ENCODE measurements around the gene TENT4A.
A peak's percentile ranks its signal among the peaks of the same experiment; 100 is the strongest.

TENT4A gene

DNA sequence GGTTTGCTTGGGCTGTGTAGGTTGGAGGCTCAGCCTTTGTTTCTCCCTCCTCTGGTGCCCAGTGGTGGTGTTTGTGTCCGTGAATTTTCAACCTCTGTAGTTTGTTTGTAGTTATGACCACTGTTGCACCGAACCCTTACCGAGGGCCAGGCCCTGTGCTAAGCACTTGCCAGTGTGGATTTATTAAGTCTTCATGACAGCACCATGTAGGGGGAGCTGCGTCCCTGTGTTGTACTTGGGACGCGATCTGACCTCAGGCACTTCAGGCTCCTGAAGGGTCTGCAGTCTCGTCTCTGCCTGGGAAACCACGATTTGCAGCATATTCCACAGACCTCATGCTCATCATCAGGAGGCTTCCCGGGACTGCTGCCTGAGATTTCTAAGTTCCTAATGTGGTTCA lies 12.8 kb downstream of the TENT4A start:
- H3K4me1 Mint-ChIP-seq (ENCODE audit: low read depth), result peaks cover 63% of the 10 kb centered on the region
- no peaks in the 10 kb centered on the region for H3K9me3 Mint-ChIP-seq
- peaks cover 29% of the 10 kb centered on the region for H3K36me3 Mint-ChIP-seq (ENCODE audit: low read depth)
- DNase-seq (ENCODE audit: low spot score), result no peak
- no peak overlapping the region for H3K4me3 Mint-ChIP-seq
- H3K27me3 Mint-ChIP-seq (ENCODE audit: low read depth), result no peaks in the 10 kb centered on the region
- H3K27ac Mint-ChIP-seq, result no peak overlapping the region

DNA sequence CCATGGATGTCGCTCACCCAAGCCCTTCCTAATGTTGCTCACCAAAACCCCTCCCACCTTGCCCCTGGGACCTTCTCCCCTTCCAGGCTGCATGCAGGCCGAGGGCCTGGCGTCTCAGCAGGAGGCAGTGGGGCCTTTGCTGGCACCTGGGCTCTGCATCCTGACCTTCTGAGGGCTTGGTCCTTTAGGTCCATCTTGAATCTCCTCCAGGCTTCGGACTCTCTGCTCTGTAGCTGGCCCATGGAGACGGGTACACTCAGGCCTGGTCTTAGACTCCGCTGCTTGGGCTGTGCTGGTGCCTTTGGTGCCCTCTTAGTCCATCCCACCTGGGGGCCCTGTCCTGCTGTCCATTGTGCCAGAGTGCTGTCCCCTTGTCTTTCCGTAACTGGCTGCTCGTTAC lies 14.0 kb downstream of the TENT4A start:
- no peak overlapping the region for H3K4me3 Mint-ChIP-seq
- H3K27me3 Mint-ChIP-seq (ENCODE audit: low read depth), result no peaks in the 10 kb centered on the region
- peaks cover 31% of the 10 kb centered on the region for H3K36me3 Mint-ChIP-seq (ENCODE audit: low read depth)
- H3K9me3 Mint-ChIP-seq, result no peaks in the 10 kb centered on the region
- no peak for DNase-seq (ENCODE audit: low spot score)
- H3K27ac Mint-ChIP-seq, result peak overlapping the region; percentile 63
- H3K4me1 Mint-ChIP-seq (ENCODE audit: low read depth), result peaks cover 59% of the 10 kb centered on the region

GRCh38 chr5:6728011-6728794 lies 15.0 kb downstream of the TENT4A start:
- Mint-ChIP-seq H3K36me3 (ENCODE audit: low read depth) (peaks cover 30% of the 10 kb centered on the region), H3K4me1 (ENCODE audit: low read depth) (peaks cover 57% of the 10 kb centered on the region), H3K27ac (peak overlapping the region; percentile 49), H3K9me3 (no peaks in the 10 kb centered on the region), H3K27me3 (ENCODE audit: low read depth) (no peaks in the 10 kb centered on the region), H3K4me3 (no peak overlapping the region)
- DNase-seq (ENCODE audit: low spot score), result no peak

DNA sequence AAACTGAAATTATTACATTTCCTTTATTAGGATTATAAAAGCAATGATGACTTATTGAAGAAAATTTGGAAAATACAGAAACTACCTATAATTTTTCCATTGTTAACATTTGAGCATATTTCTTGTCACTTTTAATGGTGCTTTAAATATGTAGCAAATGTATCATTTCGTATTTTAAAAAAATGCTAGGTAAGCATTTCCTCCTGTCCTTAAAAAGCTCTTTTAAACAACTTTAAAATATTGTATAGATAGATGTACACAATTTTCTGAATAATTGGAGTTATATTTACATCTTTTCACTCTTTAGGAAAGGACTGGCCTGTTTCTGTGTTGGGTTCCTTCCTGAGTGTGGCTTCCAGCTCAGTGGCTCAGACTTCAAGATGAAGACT lies 15.6 kb downstream of the TENT4A start:
- H3K36me3 Mint-ChIP-seq (ENCODE audit: low read depth), result peaks cover 28% of the 10 kb centered on the region
- peak overlapping the region; percentile 68 for H3K27ac Mint-ChIP-seq
- no peaks in the 10 kb centered on the region for H3K9me3 Mint-ChIP-seq
- H3K27me3 Mint-ChIP-seq (ENCODE audit: low read depth), result no peaks in the 10 kb centered on the region
- no peak for DNase-seq (ENCODE audit: low spot score)
- peak overlapping the region; percentile 61 for H3K4me3 Mint-ChIP-seq
- H3K4me1 Mint-ChIP-seq (ENCODE audit: low read depth), result peaks cover 57% of the 10 kb centered on the region

DNA sequence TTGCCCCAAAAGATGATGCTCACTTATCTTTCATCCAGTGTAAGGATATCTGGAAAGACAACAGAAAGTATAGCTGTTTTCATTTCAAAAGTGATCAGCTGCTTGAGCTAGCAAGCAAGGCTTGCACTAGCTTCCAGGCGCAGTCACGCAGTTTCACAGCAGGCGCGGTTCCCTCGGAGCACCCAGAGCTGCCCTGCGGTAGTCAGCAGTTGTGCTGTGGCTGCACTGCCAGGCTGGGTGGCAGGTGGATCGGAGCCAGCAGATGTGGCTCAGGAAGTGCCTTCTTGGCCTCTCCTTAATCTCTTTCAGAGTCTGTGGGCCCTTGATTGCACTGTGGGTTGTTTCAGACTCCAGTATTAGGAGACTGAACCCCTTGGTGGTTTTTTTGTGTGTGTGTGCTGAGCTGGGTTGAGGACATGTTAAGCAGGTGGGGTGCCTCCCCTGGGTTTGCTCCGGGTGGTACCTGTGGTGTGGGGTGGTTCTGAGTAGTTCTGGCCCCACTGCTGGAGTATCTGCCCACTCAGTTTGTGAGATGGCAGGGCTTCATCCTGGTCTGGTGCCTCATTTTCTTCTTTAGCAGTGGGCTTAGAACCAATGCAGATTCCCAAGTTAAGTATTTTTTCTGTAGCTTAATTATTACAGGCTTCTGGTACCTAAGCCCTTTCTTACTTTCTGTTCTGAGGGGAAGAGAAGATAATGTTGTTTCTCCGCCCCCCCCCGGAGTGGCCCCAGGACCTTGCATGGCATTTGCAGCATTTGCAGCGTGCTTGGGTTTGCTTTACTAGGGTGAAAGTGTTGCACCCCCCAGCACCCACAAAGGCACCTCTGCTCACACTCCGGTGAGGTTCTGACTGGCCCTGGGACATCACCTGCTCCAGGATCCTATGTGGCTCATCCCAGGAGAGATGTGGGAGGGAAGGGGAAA lies 16.4 kb downstream of the TENT4A start:
- Mint-ChIP-seq H3K36me3 (ENCODE audit: low read depth) (peaks cover 22% of the 10 kb centered on the region), H3K4me1 (ENCODE audit: low read depth) (peaks cover 53% of the 10 kb centered on the region), H3K4me3 (peak overlapping the region; percentile 61)

GRCh38 chr5:6730407-6730806 lies 17.2 kb downstream of the TENT4A start:
- Mint-ChIP-seq H3K9me3 (no peaks in the 10 kb centered on the region), H3K27me3 (ENCODE audit: low read depth) (no peaks in the 10 kb centered on the region), H3K4me3 (no peak overlapping the region), H3K4me1 (ENCODE audit: low read depth) (peaks cover 59% of the 10 kb centered on the region), H3K27ac (peak overlapping the region; percentile 42), H3K36me3 (ENCODE audit: low read depth) (peaks cover 22% of the 10 kb centered on the region)
- no peak for DNase-seq (ENCODE audit: low spot score)

More for the DNA sequence above, 16.4 kb downstream of the TENT4A start:
- Mint-ChIP-seq H3K27ac (peak overlapping the region; percentile 68), H3K9me3 (no peaks in the 10 kb centered on the region), H3K27me3 (ENCODE audit: low read depth) (no peaks in the 10 kb centered on the region)
- DNase-seq (ENCODE audit: low spot score), result no peak

DNA sequence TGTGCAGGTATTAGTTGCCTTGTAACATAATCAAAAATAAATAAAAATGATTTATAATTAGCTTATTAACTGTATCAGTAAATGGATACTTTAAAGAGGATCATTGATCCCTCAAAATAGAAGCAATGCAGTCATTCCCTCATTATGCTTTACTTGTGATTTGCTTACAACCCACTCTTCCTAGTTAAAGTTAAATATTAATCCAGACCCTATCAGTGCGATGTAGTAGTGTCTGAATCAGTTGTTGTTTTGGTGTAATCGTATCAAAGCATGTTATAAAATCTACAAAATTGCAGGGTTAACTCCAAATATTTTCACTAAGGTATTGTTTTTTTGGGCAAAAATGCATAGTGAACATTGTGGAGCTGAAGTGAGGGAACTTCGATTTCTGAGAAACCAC lies 17.6 kb downstream of the TENT4A start:
- Mint-ChIP-seq H3K9me3 (no peaks in the 10 kb centered on the region), H3K36me3 (ENCODE audit: low read depth) (peaks cover 22% of the 10 kb centered on the region), H3K27me3 (ENCODE audit: low read depth) (no peaks in the 10 kb centered on the region), H3K27ac (peak overlapping the region; percentile 28), H3K4me1 (ENCODE audit: low read depth) (peaks cover 59% of the 10 kb centered on the region), H3K4me3 (no peak overlapping the region)
- DNase-seq (ENCODE audit: low spot score), result no peak

- H3K9me3 Mint-ChIP-seq, result no peaks in the 10 kb centered on the region
Measured at GRCh38 chr5:6731465-6732237, 18.4 kb downstream of the TENT4A start.

GRCh38 chr5:6732634-6733410 lies 19.6 kb downstream of the TENT4A start:
- H3K4me1 Mint-ChIP-seq (ENCODE audit: low read depth), result peaks cover 64% of the 10 kb centered on the region
- no peaks in the 10 kb centered on the region for H3K27me3 Mint-ChIP-seq (ENCODE audit: low read depth)
- H3K9me3 Mint-ChIP-seq, result no peaks in the 10 kb centered on the region
- H3K4me3 Mint-ChIP-seq, result no peak overlapping the region
- H3K27ac Mint-ChIP-seq, result no peak overlapping the region
- peaks cover 19% of the 10 kb centered on the region for H3K36me3 Mint-ChIP-seq (ENCODE audit: low read depth)
- no peak for DNase-seq (ENCODE audit: low spot score)

More at GRCh38 chr5:6731465-6732237, 18.4 kb downstream of the TENT4A start:
- H3K4me1 Mint-ChIP-seq (ENCODE audit: low read depth), result peaks cover 63% of the 10 kb centered on the region
- H3K27me3 Mint-ChIP-seq (ENCODE audit: low read depth), result no peaks in the 10 kb centered on the region
- peak overlapping the region; percentile 50 for H3K27ac Mint-ChIP-seq
- no peak overlapping the region for H3K4me3 Mint-ChIP-seq
- peaks cover 13% of the 10 kb centered on the region for H3K36me3 Mint-ChIP-seq (ENCODE audit: low read depth)
- no peak for DNase-seq (ENCODE audit: low spot score)

- Mint-ChIP-seq H3K36me3 (ENCODE audit: low read depth) (peaks cover 22% of the 10 kb centered on the region), H3K27ac (no peak overlapping the region), H3K4me3 (no peak overlapping the region)
Measured at GRCh38 chr5:6733411-6734242, 20.4 kb downstream of the TENT4A start.

GRCh38 chr5:6734243-6734700 lies 21.0 kb downstream of the TENT4A start:
- H3K9me3 Mint-ChIP-seq, result no peaks in the 10 kb centered on the region
- H3K27me3 Mint-ChIP-seq (ENCODE audit: low read depth), result no peaks in the 10 kb centered on the region
- no peak overlapping the region for H3K4me3 Mint-ChIP-seq
- H3K36me3 Mint-ChIP-seq (ENCODE audit: low read depth), result peaks cover 23% of the 10 kb centered on the region
- no peak overlapping the region for H3K27ac Mint-ChIP-seq
- peaks cover 54% of the 10 kb centered on the region for H3K4me1 Mint-ChIP-seq (ENCODE audit: low read depth)
- no peak for DNase-seq (ENCODE audit: low spot score)

More at GRCh38 chr5:6733411-6734242, 20.4 kb downstream of the TENT4A start:
- Mint-ChIP-seq H3K4me1 (ENCODE audit: low read depth) (peaks cover 58% of the 10 kb centered on the region), H3K9me3 (no peaks in the 10 kb centered on the region), H3K27me3 (ENCODE audit: low read depth) (no peaks in the 10 kb centered on the region)
- no peak for DNase-seq (ENCODE audit: low spot score)

GRCh38 chr5:6734781-6735180 lies 21.5 kb downstream of the TENT4A start:
- no peak overlapping the region for H3K27ac Mint-ChIP-seq
- peaks cover 49% of the 10 kb centered on the region for H3K4me1 Mint-ChIP-seq (ENCODE audit: low read depth)
- H3K9me3 Mint-ChIP-seq, result no peaks in the 10 kb centered on the region
- no peak for DNase-seq (ENCODE audit: low spot score)
- peaks cover 26% of the 10 kb centered on the region for H3K36me3 Mint-ChIP-seq (ENCODE audit: low read depth)
- no peaks in the 10 kb centered on the region for H3K27me3 Mint-ChIP-seq (ENCODE audit: low read depth)
- H3K4me3 Mint-ChIP-seq, result no peak overlapping the region
